GM23248 (cell line): ENCODE data around the gene SLC25A21.

Experiments
- EZH2 ChIP-seq: fragments of 200-600 bp; sonication (generic); IDR thresholded peaks from 2 replicates; pipeline ENCODE4 v1.6.1; 2018; ENCODE audit warnings: antibody characterized with exemption, mild to moderate bottlenecking; ENCODE audit not compliant: insufficient read depth, poor library complexity, severe bottlenecking
- EZH2phosphoT487 ChIP-seq: fragments of 200-600 bp; sonication (generic); IDR thresholded peaks from 2 replicates; pipeline ENCODE4 v1.6.1; 2018; ENCODE audit warnings: antibody characterized with exemption, moderate library complexity, mild to moderate bottlenecking, low read depth; ENCODE audit not compliant: insufficient read depth

- TF ChIP-seq EZH2 (no peak), EZH2phosphoT487 (no peak)
Observed at GRCh38 chr14:37047226-37047625, 125.2 kb downstream of the SLC25A21 start.
